Measurements from ENCODE around the gene PGM1. TPM values are rescaled to one million over a fixed set of nuclear protein-coding genes. Genes with fewer than 3 reads are reported as not detected.
A peak's percentile ranks its signal among the peaks of the same experiment; 100 is the strongest.

The PGM1 gene
- total and polyA plus RNA-seq, 2 of the 4 experiments (the other 2 are of a cell fraction), result 42.6 to 94.5 TPM

DNA sequence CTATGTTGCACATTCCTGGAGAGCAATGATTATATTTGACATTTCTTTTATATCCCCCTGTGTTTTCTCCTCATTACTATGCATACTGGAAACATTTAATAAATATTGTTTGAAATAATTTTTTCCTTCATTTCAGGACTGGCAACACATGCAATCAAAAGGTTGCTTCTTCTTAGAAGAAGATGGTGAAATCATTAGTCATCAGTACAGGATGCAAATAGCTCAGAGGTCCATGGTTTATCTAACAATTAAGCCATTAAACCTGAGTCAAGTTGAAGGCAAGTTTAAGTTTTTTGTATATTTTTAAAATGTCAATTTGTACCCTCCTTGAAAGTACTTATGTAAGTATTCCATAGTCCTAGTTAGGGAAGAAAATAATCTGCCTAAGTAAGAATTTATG is 47.4 kb upstream of the PGM1 start:
- CTCF ChIA-PET, result interaction anchor here (0.6 kb wide), 1 partner anchor 301 kb away, joined by 4 read pairs; no protein-coding TSS in a partner anchor
- H3K36me3 ChIP-seq (ENCODE audit: control insufficient read depth, insufficient read depth, low read length), result no peaks in the 10 kb centered on the region
- no peak overlapping the region for H3K27ac ChIP-seq (ENCODE audit: insufficient read depth, low read length)
- H3K9me3 ChIP-seq (ENCODE audit: control insufficient read depth, insufficient read depth, low read length), result no peaks in the 10 kb centered on the region
- no peak overlapping the region for H2BK15ac ChIP-seq (ENCODE audit: low read depth, low read length)
- ATAC-seq (ENCODE audit: low read depth) (peak; percentile 64), DNase-seq (peak; percentile 71)
- no peak overlapping the region for H3K18ac ChIP-seq (ENCODE audit: low read depth, low read length)
- no peak overlapping the region for H4K5ac ChIP-seq (ENCODE audit: low read depth, low read length)
- no peak for TF ChIP-seq RAD21 (IDR thresholded peaks at IDR 0.05; ENCODE audit: low read length)
- peak; percentile 72 for TF ChIP-seq CEBPB (IDR thresholded peaks at IDR 0.05; ENCODE audit: low read depth, low read length)
- TF ChIP-seq ELK1 (IDR thresholded peaks at IDR 0.05; ENCODE audit: borderline replicate concordance, low read depth, low read length), result no peak
- no peak overlapping the region for H3K4ac ChIP-seq (ENCODE audit: low read depth, low read length)
- BruUV-seq (replicated peaks), result no TSS peak
- no peak overlapping the region for H2AK5ac ChIP-seq (ENCODE audit: low read depth, low read length)
- no peak overlapping the region for H2BK20ac ChIP-seq (ENCODE audit: low read depth, low read length)
- no peaks in the 10 kb centered on the region for H3K27me3 ChIP-seq (ENCODE audit: control insufficient read depth, insufficient read depth, low read length)
- H3K4me2 ChIP-seq (ENCODE audit: low read depth, low read length), result no peak overlapping the region
- no peak overlapping the region for H2BK5ac ChIP-seq (ENCODE audit: low read depth, low read length, poor library complexity, severe bottlenecking)
- H2AK9ac ChIP-seq (replicated peaks; ENCODE audit: low read depth, low read length, poor library complexity), result no peak overlapping the region
- no peak overlapping the region for H4K8ac ChIP-seq (ENCODE audit: low read depth in 2 of 2, low read length in 2 of 2)
- no peak overlapping the region for H3K14ac ChIP-seq (replicated peaks; ENCODE audit: low read depth, low read length)
- H3K9ac ChIP-seq (ENCODE audit: low read depth, low read length), result no peak overlapping the region
- no peaks in the 10 kb centered on the region for H4K20me1 ChIP-seq (ENCODE audit: insufficient read depth, low read length)
- H3K23ac ChIP-seq (ENCODE audit: low read depth, low read length), result no peak overlapping the region
- no peak overlapping the region for H3K56ac ChIP-seq (ENCODE audit: extremely low read depth, insufficient read depth, low read length)
- peaks cover 5% of the 10 kb centered on the region for H3K9me1 ChIP-seq (ENCODE audit: insufficient read depth, low read length)
- POLR2A ChIA-PET (ENCODE audit: unreplicated experiment), result no interaction called here
- no peak overlapping the region for H2AFZ ChIP-seq (replicated peaks; ENCODE audit: low read length, poor library complexity)
- no peak overlapping the region for H3K4me3 ChIP-seq (ENCODE audit: insufficient read depth, low read depth, low read length)
- no peak overlapping the region for H4K91ac ChIP-seq (ENCODE audit: insufficient read depth, low read depth, low read length)
- dilution Hi-C loops (cut with HindIII; ENCODE audit: low sequenced_read_pairs, unreplicated experiment) (no loop called here), intact Hi-C loops (cut with micrococcal nuclease) (no loop called here), in situ Hi-C loops (cut with MboI; ENCODE audit: low sequenced_read_pairs) (loop anchor here (25.0 kb wide), 1 partner anchor 708 kb away; no protein-coding TSS in a partner anchor)
- H2BK120ac ChIP-seq (ENCODE audit: low read depth, low read length), result no peak overlapping the region
- H3K79me1 ChIP-seq (ENCODE audit: low read depth in 1 of 2, low read length in 2 of 2), result no peaks in the 10 kb centered on the region
- no peaks in the 10 kb centered on the region for H3K4me1 ChIP-seq (ENCODE audit: control insufficient read depth, insufficient read depth, low read length)

All from IMR-90 (cell line).